Aortic smooth muscle cell (primary cell): Measurements from ENCODE around the gene SCRN1. TPM values are rescaled to one million over a fixed set of nuclear protein-coding genes. Genes with fewer than 3 reads are reported as not detected.

Source experiments
- total RNA-seq: library from RNA; depleted of rRNA; stranded (reverse); fragments of >200 nt; gene quantifications from 2 replicates; pipeline ENCODE4 v1.2.3, GENCODE V29; 2014

Gene SCRN1, protein sequence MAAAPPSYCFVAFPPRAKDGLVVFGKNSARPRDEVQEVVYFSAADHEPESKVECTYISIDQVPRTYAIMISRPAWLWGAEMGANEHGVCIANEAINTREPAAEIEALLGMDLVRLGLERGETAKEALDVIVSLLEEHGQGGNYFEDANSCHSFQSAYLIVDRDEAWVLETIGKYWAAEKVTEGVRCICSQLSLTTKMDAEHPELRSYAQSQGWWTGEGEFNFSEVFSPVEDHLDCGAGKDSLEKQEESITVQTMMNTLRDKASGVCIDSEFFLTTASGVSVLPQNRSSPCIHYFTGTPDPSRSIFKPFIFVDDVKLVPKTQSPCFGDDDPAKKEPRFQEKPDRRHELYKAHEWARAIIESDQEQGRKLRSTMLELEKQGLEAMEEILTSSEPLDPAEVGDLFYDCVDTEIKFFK
- total RNA-seq, result 70.4 and 113 TPM in 2 replicates

DNA sequence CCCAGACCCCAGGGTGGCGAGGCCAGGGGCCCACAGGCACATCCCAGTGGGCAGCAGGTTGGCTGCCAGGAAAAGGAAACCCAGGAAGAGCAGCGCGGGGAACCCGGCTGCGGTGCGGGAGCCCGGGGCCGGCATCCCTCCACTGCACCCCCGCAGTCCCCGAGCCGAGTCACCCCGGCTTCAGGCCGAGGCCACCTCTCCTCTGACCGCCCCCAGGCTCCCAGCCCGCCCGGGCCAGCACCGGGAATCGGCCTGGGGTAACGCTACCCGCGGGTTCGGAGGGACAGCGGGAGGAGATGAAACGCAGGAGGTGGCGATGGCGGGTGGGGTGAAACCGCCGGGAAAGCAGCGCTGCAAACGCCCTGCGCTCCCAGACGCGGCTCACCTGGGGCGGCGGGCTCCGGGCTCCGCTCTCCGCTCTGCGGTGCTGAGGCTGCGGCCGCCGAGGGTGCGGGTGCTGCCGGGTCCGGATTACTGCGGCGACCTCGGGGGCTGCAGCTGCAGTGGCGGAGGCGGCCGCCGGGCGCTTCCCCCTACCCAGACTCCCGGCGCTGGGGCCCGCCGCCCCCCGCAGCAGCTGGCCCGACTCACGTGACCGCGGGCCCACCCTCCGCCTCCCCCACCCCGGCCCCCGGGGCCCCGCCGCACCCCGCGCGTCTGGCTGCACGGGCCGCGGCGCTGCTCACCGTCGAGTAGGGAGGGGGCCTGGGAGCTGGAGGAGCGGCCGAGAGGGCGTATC, at the start of gene SCRN1:
TSS of gene SCRN1 (minus strand) at position 545 of the 739 bp plus-strand sequence. CDS start 20,734 bp downstream, outside the sequence.

GRCh38 chr7:30028216-30028748, 38.7 kb upstream of the SCRN1 start, which contains the start of gene PLEKHA8:
PLEKHA8 (plus strand) TSS chr7:30028412; CDS start chr7:30028763, 351 bp downstream.

DNA sequence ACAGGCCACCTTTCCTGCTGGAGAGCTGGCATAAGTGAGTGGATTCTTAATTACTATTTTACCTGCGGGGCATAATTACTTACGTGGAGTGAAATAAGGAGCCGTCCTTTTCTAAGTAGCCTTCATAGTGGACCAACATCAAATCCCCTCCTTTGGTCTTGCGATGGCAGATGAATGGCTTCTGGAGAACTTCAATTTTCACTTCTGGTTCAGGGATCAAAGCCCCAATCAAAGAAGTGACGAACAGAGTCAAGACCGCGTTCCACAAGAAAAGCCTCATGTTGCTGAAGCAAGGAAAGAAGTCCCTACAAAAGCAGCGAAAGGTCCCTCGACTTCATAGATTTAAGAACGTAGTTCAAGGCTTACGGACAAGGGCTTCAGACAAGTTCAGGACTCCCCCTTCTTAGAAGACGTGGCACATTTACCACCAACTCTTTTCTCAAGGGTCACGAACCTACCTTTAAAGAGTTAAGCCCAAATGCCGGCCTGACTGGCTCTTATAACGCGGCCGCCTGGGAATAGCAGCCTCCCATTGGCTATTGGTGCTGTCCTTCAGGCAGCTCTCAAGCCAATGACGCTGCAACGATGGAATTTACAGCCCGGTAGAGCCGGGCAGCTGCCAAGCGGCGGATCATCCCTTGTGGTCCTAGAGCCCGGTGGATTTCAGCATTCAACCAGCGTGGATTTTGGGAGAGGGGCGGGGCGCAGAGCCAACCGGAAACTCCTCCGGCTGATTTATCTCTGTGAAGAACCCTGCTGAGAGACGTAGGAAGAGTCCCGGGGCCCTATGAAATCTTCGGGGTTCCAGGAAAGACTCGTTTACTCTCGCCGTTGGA, 36.8 kb upstream of the SCRN1 start, which contains the start of gene FKBP14:
TSS of gene FKBP14 (minus strand) at position 474 of the 836 bp plus-strand sequence. CDS start at position 280, 194 bp downstream.

Other genes with a start within 250 kb of the SCRN1 start
- 0.06 TPM in 1 of 2 replicates, not detected in the other for gene WIPF3, start 183.3 kb downstream of the SCRN1 start, total RNA-seq
- gene FKBP14, start 36.9 kb upstream of the SCRN1 start, total RNA-seq, result 31.7 and 32.9 TPM in 2 replicates
- gene PLEKHA8, start 38.6 kb upstream of the SCRN1 start, total RNA-seq, result 7.3 and 8.9 TPM in 2 replicates
- 16.1 and 17.3 TPM in 2 replicates for gene MTURN, start 145.2 kb upstream of the SCRN1 start, total RNA-seq